GM12891 (cell line): ENCODE results near the gene ATP6V1D.

Experiments used
- PAX5 ChIP-seq: IDR thresholded peaks from 2 replicates; pipeline ENCODE4 v1.6.1; 2011; ENCODE audit warnings: low read length, moderate library complexity, mild to moderate bottlenecking; ENCODE audit not compliant: insufficient read depth, severe bottlenecking
- POLR2A ChIP-seq: IDR thresholded peaks from 2 replicates; pipeline ENCODE4 v1.6.1; 2011; ENCODE audit warnings: low read depth, low read length, control low read depth
- POLR2AphosphoS5 ChIP-seq: IDR thresholded peaks from 2 replicates; pipeline ENCODE4 v1.6.1; 2011; ENCODE audit warnings: low read depth, low read length, control low read depth
- POU2F2 ChIP-seq: IDR thresholded peaks from 2 replicates; pipeline ENCODE4 v1.6.1; 2011; ENCODE audit warnings: low read depth, mild to moderate bottlenecking, control low read depth, low read length, moderate library complexity
- SPI1 ChIP-seq: IDR thresholded peaks from 2 replicates; pipeline ENCODE4 v1.6.1; 2011; ENCODE audit warnings: low read depth, low read length, control low read depth
- TAF1 ChIP-seq: IDR thresholded peaks from 2 replicates; pipeline ENCODE4 v1.6.1; 2011; ENCODE audit warnings: low read depth, low read length, control low read depth

GRCh38 chr14:67389811-67390534, 30.4 kb upstream of the ATP6V1D start:
- no peak for TF ChIP-seq TAF1
- no peak for TF ChIP-seq POLR2AphosphoS5
- no peak for TF ChIP-seq POU2F2
- TF ChIP-seq POLR2A = no peak
- no peak for TF ChIP-seq PAX5
- TF ChIP-seq SPI1 = no peak
